Right hindlimb (tissue), 1 donor: ENCODE results near the gene PARD3B.

Source experiments
- DNase-seq: peaks from one replicate; pipeline ENCODE4 v3.0.0-alpha.2; 2018

Gene PARD3B

DNA sequence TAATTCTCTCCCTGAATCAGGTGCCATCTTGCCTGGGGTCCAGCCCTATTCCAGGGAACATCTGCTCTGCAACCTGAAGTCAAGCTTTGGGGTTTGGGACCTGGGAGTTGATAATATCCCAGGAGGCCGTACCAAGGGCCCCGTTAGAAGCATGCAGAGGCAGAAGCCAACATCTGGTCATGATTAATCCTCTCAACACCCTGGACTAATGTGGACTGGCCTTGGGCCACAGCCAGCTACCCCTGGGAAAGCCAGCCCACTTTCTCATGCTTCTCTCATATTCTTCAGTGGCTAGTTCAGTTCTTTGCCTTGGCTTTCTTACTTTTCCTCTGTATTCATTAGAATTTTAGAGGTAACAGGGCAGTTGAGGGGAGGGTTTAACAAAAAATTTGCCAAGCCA, 621.5 kb downstream of the PARD3B start:
- peak; percentile 35 for DNase-seq

DNA sequence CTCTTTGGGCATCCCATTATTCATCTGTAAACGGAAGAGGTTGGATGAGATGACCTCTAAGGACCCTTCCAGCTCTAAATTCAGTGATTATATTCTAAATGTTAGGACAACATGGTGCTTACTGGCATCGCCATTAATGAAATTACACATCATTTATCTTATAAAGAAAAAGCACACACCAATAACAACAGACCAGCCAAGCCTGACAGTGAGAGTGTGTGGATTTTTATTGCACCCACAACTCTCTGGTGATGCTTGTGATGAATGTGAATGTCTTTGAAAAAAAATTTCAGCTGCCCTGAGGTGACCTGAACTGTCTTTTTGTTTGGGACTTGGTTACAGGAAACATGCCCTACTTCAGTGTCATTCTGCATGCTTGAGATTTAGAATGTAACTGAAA, 623.7 kb downstream of the PARD3B start:
- no peak for DNase-seq

DNA sequence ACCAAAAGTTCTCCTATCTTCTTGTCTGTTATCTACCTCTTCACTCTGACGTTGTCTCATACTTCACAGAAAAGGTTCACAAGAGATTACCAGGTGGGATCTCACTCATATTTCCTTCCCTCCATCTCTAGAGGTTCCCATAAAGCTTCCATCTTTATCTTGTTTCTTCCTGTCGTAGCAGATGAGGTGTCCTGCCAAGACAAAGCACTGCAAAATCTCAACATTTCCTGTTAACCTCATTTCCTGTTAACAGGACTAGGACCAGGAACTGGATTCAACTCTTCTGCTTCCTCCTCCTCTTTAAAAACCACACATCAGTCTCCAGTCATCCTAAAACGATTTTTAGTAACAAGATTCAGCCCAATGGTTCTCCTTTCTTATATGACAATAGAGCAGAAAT, 624.2 kb downstream of the PARD3B start:
- no peak for DNase-seq

DNA sequence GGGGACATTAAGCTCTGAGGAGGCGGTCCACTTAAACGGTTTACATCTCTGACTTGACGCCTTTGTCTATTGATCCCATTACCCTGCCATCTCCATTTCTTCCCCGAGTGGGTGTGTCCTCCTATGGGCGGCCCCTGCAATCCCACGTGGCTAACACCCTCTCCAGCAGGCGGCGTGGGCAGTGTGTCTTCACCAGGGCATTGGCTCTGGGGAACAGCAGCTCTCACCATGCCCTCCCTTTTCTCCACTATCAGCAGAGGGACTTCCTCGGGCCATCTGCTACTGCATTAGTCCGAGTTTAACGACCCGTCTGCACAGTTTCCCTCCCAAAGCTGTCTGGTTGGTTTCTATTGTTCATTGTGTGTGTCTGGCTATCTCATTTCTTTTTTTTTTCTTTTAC, 625.1 kb downstream of the PARD3B start:
- no peak for DNase-seq

DNA sequence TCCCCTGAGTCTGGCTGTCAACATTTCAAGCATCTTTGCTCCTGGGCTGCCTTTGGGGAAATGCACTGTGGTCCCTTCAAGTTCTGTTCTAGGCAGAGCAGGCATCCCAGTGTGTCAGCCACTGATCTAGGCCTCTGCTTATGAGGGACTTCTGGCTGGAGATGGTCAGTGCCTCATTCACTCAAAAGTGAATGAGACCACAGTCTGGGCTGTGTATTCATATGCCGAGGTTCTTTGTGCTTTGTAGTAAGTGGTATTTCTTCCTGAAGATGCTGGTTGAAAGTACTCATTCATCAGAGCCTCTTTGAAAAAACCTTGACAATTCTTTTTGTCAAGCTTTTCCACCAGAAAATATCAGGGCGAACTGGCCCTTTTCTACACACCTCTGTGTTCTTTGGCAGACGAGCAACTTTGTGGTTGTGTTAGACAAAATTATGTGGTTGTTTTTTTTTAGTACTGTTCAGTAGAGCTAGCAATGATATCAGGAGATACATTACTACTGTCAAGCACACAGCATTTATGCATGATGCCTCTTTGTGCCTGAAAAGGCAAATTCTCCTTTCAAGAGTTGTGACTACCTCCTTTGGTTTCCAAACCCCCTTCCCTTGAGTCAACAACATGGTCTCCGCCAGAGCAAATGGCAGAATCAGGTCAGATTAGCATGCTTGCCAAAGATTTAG, 626.1 kb downstream of the PARD3B start:
- no peak for DNase-seq

DNA sequence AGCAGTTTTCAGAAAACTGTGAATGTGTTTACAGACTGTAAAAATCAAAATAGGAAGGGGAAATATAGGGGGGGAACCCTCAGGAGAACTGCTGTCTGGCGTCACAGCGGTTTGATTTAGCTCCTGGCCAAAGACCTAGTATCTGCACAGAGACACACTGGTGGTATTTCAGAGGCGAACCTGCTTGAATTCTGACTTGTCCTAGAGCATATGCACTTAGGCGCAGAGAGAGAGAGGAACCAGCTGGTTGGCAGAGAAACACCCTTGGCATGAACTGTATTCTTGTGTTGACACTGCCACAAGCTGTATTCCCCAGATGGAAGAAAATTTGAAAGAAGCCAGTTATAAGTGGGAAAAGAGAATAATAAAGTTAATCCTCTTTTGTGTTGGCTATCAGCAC, 630.6 kb downstream of the PARD3B start:
- peak; percentile 38 for DNase-seq

DNA sequence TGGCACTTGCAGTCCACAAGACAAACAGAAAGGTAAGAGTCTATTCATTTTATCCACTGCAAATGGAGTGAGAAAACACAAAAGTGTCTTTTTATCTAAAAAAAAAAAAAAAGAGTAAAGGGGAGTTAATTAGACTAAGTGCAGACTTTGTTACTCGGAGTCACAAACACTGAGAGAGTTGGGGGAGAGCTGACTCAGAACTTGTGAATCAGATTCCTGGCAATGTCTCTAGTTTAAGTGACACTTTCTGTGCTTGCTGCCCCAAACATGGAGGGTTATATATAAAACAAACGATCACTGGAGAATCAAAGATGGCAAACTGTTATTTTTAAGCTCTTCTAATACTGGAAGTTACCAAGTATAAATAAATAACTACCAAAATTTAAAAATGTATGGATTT, 631.3 kb downstream of the PARD3B start:
- no peak for DNase-seq

DNA sequence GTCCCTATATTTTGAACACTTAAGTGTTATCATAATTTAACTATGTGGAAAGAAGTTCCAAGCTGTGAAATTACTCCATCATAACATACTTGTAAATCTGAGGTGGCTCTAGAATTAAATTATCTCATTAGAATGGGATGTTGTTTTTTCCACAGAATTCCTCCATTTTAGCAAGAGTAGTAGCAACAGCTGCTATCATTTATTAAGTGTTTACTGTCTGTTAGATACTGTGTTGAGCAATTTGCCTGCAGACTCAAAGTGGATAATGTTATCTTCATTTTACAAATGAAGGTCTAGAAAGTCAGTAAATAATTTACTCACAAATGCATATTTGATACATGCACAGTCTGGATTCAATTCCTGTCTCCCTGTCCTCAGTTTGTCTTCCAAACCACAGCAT, 632.3 kb downstream of the PARD3B start:
- no peak for DNase-seq

DNA sequence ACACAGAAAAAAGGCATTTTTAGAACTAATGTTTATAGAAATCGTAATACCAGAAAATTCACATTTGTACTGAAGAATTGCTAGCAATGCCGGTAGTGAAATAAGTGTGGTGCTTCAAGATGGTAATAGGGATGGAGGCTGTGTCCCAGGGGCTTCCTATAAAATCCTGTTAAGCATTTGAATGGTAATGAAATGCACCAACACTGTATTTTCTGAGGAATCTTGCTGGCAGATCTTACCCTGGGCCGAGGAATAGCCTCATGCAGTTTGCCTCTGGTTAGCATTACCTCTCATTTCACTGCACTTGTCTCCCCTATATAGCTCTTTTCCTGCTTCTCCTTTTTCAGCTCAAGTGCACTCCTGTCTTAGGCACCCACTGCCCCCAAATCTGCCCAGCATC, 635.5 kb downstream of the PARD3B start:
- DNase-seq = no peak

DNA sequence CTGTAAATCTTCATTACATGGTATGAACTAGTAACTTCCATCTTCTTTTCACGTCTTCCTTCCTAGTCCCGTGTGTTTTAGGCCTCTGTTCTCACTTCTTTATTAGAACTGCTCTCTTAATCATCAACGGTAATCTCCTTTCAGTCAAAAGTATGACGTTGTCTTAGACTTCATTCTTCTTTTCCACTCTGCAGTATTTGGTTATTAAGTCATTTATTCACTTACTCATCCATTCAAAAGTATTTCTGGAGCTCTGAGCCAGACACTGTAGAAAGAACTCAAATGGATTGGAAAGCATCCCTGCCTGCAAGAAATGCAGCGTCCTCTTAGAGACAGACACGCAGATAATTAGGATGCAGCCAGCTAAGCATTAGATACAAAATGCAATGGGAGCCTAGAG, 642.5 kb downstream of the PARD3B start:
- DNase-seq = no peak

DNA sequence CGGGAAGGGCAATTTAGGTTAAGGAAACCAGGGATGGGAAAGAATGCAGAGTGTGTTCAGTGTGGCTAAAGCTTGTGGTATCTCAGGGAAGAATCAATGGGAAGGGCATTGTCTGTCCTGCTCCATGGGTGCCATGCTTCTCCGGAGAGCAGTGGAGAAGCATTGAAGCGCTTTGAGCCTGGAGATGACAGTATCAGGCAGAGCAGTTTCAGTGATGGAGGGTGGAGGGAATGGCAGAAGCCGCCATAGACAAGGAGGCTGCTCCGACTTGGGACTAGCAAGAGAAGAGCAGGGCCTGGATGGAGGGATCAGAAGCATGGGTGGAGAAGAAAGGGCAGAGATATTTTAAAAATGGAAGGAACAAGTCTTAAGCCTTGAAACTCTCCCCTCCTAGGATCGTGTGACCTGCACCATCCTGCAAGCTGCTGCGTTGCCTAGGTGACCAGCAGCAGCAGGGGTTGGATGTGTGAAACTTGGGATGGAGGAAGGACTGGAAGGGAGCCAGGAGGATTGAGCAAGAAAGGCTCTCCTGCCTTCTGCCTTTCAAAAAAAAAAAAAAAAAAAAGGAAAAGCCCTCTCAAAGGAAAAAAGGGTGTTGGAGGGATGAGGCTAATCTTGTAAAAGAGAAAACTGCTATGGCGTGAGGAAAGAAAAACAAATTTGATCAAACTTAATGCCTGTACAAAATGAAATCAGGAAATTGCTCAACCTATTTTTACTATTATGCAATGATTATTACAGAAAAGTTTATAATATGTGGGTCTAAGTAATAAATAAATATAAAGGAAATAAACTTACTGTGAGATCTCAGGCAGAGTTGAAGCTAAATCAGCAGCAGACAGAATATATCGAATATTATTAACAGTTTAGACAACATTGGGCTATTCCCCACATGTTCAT, 643.2 kb downstream of the PARD3B start:
- peak; percentile 41 for DNase-seq

DNA sequence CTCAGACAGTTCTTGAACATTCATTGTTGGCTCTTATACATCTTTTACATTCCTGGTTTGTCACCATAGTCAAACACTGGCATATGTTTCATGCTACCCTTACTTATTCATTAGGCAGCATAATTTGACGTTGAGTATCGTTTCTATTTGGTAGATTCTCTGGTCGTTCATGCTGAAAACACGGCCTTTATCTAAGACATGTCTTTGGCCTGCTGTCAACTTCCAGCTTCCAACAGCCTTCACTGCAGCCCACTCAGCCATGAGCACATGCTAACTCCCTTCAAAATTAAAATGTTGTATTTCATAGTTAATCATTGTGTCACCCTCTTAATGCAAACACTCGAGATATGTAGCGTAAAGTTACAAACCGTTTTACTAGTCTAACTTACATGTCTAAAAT, 644.0 kb downstream of the PARD3B start:
- no peak for DNase-seq

DNA sequence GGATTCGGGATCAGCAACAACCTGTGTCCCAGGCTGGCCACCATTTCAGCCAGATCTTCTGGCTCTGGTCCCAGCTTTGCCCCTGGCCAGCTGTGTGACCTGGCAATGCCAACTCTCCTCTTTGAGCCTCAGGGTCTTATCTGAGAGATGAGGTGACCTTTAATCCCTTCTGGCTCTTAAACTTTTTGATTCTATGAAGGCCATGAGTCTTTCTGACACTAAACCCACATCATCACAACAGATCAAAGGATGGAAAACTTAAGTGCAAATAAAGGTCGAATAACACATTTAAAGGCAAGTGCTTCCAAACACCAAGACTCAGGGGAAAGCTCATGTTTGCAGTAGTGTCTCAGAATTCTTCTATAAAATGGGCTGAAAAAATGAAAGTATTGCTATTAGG, 645.3 kb downstream of the PARD3B start:
- DNase-seq = no peak

DNA sequence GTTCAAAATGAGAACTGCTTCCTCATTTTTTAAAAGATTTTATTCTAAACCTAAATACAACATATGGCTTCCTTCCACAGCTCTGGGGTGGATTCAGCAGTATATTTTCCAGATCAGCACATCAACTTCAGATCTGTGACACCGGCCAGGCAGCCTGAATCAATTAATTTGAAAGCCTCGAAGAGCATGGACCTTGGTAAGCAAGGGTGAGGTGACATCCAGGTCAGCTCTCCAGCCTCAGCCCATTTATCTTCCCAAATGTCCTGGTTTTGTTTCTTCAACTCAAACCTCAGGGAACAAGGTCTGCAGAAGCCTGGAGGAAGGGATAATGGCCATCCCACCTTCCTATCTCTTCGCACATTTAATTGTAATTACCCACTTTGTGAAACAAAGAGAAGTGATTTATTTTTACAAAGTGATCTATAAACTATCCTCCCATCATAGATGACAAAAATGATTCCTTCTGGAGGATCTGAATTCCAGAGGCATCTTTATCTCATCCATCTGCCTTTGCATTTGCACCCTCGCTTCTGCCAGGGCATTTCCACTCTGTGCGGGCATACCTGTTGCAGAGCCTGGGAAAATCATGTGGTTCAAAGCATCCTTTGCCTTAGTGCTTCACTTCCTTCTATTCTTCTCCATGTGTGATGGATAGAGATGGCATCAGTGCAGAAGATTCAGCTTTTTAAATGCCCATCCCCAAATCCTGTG, 648.0 kb downstream of the PARD3B start:
- no peak for DNase-seq

DNA sequence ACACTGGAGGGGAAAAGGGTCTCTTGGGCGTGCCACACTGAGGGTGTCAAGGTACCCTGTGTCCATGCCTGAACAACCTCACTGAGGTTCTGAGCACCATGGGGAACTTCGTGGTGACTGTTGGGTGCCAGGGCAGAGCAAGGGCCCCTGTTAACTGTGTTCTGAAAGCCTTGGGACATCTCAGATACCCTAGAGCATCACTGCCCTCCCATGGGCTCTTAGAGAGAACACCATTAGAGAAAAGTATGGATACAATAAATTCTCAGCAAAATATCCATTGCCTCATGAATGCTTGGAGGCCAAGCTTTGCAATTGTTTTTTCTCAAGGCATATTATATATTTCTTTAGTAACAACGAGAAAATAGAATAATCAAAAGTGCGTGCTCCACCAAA, 648.6 kb downstream of the PARD3B start:
- no peak for DNase-seq

DNA sequence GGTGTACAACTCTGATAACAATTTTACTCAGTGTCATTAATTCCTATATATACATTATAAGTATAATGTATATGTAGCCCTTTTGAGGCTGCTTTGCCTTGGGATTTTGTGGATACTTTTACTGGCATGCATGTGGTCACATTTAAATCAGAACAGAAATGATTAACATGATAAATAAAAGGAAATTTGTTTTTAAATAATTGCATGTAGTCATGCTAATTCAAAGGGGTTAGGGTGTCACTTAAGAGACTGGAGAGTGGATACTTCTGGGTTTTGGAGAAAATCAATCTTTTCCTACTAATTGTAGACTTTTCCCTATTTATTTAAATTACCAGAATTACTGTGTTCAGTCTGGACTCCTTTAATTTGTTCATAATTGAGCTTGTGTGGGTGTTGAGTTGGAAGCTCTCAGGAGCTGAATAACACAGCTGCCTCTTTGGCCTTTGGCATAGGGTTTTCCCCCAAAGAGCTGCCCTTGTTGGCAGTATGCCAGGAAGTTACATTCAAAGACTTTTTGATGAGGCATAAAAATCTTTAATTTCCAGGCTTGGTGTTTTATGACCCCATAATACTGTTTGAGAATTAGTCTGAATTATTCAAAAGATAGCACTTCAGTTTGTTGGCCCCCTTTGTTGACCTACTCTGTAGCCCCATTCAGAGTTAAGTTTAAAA, 652.3 kb downstream of the PARD3B start:
- DNase-seq = no peak

DNA sequence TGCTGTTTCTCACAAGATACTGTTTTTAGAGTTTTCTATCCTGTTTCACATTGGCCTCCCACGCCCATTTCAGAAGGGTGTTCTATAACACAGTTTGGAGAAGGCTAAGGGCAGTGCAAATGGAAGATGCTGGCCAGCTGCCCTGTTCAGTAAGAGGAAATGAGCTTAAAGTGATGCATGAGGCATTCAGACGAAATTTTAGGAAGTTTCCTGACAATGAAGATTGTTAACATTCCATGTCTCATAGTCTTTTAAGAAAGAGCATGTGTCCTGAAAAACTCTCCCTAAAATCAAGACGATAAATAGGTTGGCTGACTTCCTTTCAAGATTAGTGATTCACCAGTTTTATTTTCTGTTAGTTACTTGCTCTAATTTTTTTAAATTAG, 652.9 kb downstream of the PARD3B start:
- peak; percentile 54 for DNase-seq

DNA sequence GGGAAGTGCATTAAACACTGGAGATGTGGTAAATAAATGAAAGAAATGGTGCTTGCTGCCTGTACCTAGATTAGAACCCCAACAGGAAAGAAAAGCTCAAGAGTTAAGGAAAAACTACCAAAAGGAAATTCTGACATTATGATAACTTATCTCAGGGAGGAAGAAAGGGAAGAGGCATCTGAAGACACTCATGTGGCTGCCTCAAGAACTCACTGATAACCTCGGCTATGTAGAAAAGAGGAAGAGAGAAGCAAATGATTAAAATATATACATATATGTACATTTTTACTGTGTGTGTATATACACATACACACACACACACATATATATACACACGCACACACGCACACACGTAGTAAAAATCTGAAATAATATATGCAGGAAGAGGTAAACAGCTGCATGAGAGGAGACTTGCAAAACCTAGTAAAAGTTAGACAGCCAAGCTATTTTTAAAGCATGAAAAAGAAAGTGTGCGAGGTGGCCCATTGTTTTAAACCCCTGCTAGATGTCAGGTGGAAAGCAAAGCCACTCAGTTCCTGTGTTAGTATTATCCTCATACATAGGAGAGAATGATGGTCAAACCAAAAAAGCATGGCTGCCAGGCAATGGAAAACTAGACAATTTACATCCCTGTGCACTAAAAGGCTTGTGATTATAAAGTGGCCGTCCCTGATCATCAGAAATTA, 654.0 kb downstream of the PARD3B start:
- no peak for DNase-seq

DNA sequence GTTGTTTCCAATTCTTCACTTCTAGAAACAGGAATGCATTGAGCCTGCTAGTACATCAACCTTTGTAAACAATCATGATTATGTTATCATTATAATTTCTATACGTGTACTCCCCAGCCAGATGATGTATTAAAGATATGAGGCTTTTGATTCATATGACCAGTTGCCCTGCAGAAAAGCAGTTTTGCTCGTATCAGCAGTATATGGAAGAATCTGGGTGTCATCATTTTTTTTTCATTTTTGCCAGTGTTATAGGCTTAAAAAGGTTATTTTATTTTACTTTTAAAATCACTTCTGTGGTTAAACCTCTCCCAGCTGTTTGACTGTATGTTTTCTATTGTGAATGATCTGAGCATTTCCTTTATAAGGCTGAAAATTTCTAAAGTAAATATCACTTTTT, 665.2 kb downstream of the PARD3B start:
- no peak for DNase-seq

DNA sequence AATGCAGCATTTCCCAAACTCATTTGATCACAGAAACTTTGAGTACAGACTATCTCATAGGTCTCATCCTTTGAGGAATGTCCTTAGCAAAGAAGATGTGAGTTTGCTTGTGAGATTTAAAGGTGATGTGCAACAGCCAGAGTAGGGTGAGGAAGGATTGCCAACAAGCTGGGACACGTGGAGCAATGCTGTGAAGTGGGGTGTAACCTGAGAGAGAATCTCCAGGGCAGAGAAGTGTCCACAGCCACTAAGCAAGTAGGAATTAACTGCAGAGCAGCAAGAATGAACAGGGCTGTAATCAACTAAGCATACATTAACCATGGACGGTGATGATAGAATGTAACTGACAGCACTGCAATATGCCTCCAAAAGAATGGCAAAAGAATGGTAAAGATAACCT, 667.1 kb downstream of the PARD3B start:
- no peak for DNase-seq

DNA sequence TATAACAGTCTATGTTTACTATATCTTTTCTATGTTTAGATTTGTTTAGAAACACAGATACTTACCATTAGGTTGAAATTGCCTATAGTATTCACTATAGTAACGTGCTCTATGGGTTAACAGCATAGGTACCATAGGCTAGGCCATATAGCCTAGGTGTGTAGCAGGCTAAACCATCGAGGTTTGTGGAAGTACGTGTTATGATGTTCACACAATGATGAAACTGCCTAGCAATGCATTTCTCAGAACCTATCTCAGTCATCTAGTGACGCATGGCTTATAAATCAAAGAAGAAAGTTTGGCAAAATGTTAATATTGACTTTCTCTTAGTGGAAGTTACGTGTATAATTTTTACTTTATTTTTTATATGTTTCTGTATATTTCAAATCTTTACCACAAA, 670.8 kb downstream of the PARD3B start:
- no peak for DNase-seq

DNA sequence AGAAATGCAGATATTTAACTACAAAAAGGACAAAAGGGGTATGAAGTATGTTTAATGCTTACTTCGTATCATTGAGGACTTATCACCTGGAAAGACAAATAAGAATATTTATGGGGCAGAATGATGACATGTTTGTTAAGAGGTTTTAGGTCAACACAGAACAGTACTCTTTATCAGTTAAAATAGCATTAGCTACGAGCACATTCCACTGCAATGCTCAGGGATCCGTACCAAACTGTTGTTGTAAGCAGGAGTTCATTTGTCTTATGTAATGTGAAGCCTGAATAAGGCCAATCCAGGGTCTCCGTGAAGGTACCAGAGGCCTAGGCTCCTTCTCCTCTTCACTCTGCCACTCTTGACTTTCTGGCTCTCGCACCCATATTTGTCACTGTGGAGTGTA, 671.3 kb downstream of the PARD3B start:
- no peak for DNase-seq

DNA sequence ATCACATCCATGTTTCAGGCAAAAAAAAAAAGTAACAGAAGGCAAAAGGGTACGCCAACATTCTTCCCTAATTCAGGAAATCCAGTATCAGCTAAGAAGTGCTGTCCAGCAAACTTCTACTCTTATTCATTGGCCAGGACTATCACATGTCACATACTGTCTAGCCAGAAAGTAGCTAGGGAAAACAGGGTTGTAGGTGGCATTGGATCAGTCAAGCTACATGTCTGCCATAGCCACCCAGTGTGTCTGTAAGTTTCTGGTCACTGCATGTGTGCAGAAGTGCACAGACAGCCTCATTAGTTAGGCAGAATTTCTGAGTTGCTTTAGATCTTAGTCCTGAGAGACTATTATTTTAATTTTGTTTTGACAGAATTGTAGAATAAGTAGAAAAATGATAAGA, 671.7 kb downstream of the PARD3B start:
- no peak for DNase-seq
